ENCODE results near the gene DEPDC5.

DEPDC5 gene

DNA sequence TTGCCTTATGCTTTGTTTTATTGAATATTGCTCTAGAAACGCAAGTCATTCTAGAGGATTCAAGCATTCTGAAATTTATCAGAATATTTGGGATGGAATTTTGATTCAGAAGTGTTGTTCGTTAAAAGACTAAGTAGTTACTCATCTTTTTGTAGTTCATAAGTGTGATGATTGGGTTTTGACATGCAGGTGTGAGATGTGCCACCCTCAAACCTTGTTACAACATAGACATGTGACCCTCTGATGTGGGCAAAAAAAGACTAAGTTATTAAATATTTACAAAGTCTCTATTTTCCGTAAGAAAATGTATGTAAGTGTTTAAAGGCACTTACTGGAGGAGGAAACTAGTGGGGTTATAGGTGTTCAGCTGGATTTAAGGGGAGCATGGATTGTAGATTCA lies 199.4 kb downstream of the DEPDC5 start:
- TF ChIP-seq, protein P1, sequence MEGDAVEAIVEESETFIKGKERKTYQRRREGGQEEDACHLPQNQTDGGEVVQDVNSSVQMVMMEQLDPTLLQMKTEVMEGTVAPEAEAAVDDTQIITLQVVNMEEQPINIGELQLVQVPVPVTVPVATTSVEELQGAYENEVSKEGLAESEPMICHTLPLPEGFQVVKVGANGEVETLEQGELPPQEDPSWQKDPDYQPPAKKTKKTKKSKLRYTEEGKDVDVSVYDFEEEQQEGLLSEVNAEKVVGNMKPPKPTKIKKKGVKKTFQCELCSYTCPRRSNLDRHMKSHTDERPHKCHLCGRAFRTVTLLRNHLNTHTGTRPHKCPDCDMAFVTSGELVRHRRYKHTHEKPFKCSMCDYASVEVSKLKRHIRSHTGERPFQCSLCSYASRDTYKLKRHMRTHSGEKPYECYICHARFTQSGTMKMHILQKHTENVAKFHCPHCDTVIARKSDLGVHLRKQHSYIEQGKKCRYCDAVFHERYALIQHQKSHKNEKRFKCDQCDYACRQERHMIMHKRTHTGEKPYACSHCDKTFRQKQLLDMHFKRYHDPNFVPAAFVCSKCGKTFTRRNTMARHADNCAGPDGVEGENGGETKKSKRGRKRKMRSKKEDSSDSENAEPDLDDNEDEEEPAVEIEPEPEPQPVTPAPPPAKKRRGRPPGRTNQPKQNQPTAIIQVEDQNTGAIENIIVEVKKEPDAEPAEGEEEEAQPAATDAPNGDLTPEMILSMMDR (IDR thresholded peaks at IDR 0.05) = no peak

DNA sequence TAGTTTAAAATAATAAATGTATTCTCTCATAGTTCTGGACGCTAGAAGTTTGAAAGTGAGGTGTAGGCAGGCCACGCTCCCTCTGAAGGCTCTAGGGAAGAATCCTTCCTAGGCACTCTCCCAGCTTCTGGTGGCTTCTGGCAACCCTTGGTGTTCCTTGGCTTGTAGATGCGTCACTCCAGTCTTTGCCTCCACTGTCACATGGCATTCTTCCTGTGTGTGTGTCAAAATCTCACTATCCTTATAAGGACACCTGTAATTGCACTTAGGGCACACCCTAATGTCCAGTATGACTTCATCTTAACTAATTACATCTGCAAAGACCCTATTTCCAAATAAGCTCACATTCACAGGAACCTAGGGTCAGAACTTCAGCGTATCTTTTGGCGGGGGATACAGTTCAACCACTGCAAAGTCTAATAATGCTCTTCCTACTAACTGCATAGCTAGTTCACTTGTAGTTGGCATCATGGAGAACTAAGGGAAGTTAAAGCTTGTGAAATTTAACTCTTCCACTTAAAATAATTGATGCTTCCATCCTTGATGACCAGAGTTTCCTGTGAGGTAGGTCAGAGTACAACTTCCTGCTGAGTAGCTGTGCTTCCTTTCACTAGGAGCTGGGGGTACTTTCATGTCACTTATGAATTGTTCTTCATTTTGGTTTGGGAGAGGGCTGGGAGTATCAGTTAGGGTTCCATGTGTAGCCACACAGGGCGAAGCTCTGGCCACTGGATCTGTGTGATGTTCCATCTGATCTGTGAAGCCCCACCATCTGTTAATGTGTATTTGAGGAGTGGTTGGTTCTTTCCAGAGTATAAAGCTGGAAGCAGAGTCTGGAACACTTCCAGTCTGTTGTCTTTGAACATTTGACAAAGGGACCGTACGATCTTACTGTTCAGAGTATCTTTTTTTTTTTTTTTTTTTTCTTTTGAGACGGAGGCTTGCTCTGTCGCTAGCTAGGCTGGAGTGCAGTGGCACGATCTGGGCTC lies 201.0 kb downstream of the DEPDC5 start:
- TF ChIP-seq, protein P1 (IDR thresholded peaks at IDR 0.05) = no peak

DNA sequence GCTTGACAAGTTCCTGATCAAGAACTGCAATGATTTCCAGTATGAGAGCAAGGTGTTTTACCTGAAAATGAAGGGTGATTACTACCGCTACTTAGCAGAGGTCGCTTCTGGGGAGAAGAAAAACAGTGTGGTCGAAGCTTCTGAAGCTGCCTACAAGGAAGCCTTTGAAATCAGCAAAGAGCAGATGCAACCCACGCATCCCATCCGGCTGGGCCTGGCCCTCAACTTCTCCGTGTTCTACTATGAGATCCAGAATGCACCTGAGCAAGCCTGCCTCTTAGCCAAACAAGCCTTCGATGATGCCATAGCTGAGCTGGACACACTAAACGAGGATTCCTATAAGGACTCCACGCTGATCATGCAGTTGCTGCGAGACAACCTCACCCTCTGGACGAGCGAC lies 202.5 kb downstream of the DEPDC5 start:
- TF ChIP-seq, protein P1 (IDR thresholded peaks at IDR 0.05) = no peak

All from LNCAP (cell line).